HCT116 (cell line): ENCODE data around the gene DPH1. TPM values are rescaled to one million over a fixed set of nuclear protein-coding genes. Genes with fewer than 3 reads are reported as not detected.

Experiments used
- ATAC-seq: fragments of 200-7000 bp; cut with Tn5 transposase; 2 replicates; pipeline ENCODE4 v1.9.1; 2020; ENCODE audit warnings: mild to moderate bottlenecking, moderate library complexity
- Bru-seq: library from RNA; stranded (reverse); fragments of 400-500 nt; gene quantifications from one replicate; lab custom pipeline; 2021; lab: Mats Ljungman, UMichigan
- BruChase-seq, 2 experiments: library from RNA; stranded (reverse); fragments of 400-500 nt; gene quantifications; one replicate each; lab custom pipeline; 2021; lab: Mats Ljungman, UMichigan
- BruUV-seq: library from RNA; stranded (reverse); fragments of 400-500 nt; replicated peaks from 2 replicates; lab custom pipeline; 2021; lab: Mats Ljungman, UMichigan
- CTCF ChIA-PET: fragments of 300-600 bp; sonication (Branson Sonifier 250); formaldehyde crosslinking; loops from one replicate; lab custom pipeline; 2021; ENCODE audit warnings: antibody characterized with exemption; lab: Charles Lee
- POLR2A ChIA-PET: fragments of 300-600, 350-600 bp; sonication (Branson Sonifier 250); formaldehyde crosslinking; loops from one replicate; lab custom pipeline; 2021; ENCODE audit warnings: antibody characterized with exemption; lab: Charles Lee
- RAD21 ChIA-PET, 2 experiments: fragments of 300-600 bp; sonication (Branson Sonifier 250); formaldehyde crosslinking; loops; one replicate each; lab custom pipeline; 2023; ENCODE audit warnings: low total read pairs in 2 of 2; ENCODE audit not compliant: uncharacterized antibody in 2 of 2, unreplicated experiment in 2 of 2, low non-redundant PET in 1 of 2; lab: Charles Lee
- DNase-seq: peaks from one replicate; pipeline ENCODE4 v3.0.0-alpha.2; 2010; ENCODE audit warnings: low read depth, low spot score
- H2AFZ ChIP-seq: fragments of 200-600 bp; shearing (Covaris generic), sonication (generic); 2 replicates; pipeline ENCODE4 v1.6.1; 2017; ENCODE audit warnings: low read depth, mixed run types, mixed read lengths, antibody characterized with exemption, low read length; ENCODE audit not compliant: poor library complexity, severe bottlenecking
- H3K27ac ChIP-seq: 2 replicates; pipeline ENCODE4 v1.5.1; 2012; ENCODE audit warnings: low read depth, low read length
- H3K27me3 ChIP-seq: fragments of 200-600 bp; sonication (generic); 2 replicates; pipeline ENCODE4 v1.6.1; 2016; ENCODE audit warnings: mixed run types, low read length, mixed read lengths; ENCODE audit not compliant: insufficient read depth
- H3K36me3 ChIP-seq, 2 experiments: fragments of 200-500 bp in 1 of 2; fragments of 200-600 bp in 1 of 2; sonication (Bioruptor generic) in 1 of 2; sonication (generic) in 1 of 2; 2 replicates each; pipeline versions ENCODE4 v1.5.1 to v1.6.1; 2014 to 2016; ENCODE audit warnings: low read length in 2 of 2, inconsistent platforms in 1 of 2, mixed read lengths in 1 of 2, mixed run types in 1 of 2; ENCODE audit not compliant: insufficient read depth in 2 of 2, control insufficient read depth in 1 of 2
- H3K4me1 ChIP-seq, 2 experiments: fragments of 200-600 bp in 1 of 2; sonication (generic) in 1 of 2; 2 replicates each; pipeline versions ENCODE4 v1.5.1 to v1.6.1; 2012 to 2017; ENCODE audit warnings: low read length in 2 of 2, inconsistent platforms in 1 of 2, mild to moderate bottlenecking in 1 of 2, mixed read lengths in 1 of 2, mixed run types in 1 of 2, moderate library complexity in 1 of 2; ENCODE audit not compliant: insufficient read depth in 2 of 2, control insufficient read depth in 1 of 2
- H3K4me2 ChIP-seq: fragments of 200-600 bp; sonication (generic); 2 replicates; pipeline ENCODE4 v1.6.1; 2017; ENCODE audit warnings: mixed run types, low read length, mixed read lengths
- H3K4me3 ChIP-seq, 2 experiments: fragments of 200-600 bp in 1 of 2; sonication (generic) in 1 of 2; replicated peaks in 1 of 2; 2 replicates each; pipeline ENCODE4 v1.5.1; 2011 to 2016; ENCODE audit warnings: low read length in 2 of 2, control low read depth in 1 of 2, low read depth in 1 of 2, mild to moderate bottlenecking in 1 of 2, mixed read lengths in 1 of 2, mixed run types in 1 of 2
- H3K79me2 ChIP-seq: fragments of 200-600 bp; sonication (generic); 2 replicates; pipeline ENCODE4 v1.6.1; 2017; ENCODE audit warnings: mild to moderate bottlenecking, mixed run types, low read length, moderate library complexity, mixed read lengths; ENCODE audit not compliant: insufficient read depth
- H3K9ac ChIP-seq: fragments of 200-600 bp; sonication (generic); 2 replicates; pipeline ENCODE4 v1.6.1; 2016; ENCODE audit warnings: low read length, mixed read lengths
- H3K9me2 ChIP-seq: fragments of 200-600 bp; sonication (generic), shearing (Covaris generic); 2 replicates; pipeline ENCODE4 v1.6.1; 2017; ENCODE audit warnings: mixed run types, mild to moderate bottlenecking, moderate library complexity; ENCODE audit not compliant: insufficient read depth
- H3K9me3 ChIP-seq, 2 experiments: fragments of 200-500 bp in 1 of 2; fragments of 200-600 bp in 1 of 2; sonication (Bioruptor generic) in 1 of 2; sonication (generic) in 1 of 2; 2 replicates each; pipeline ENCODE4 v1.6.1; 2014 to 2017; ENCODE audit warnings: low read length in 2 of 2, mixed read lengths in 2 of 2, inconsistent platforms in 1 of 2, low read depth in 1 of 2, mild to moderate bottlenecking in 1 of 2, mixed run types in 1 of 2, moderate library complexity in 1 of 2; ENCODE audit not compliant: control insufficient read depth in 1 of 2, insufficient read depth in 1 of 2
- H4K20me1 ChIP-seq: fragments of 200-600 bp; sonication (generic), shearing (Covaris generic); 2 replicates; pipeline ENCODE4 v1.6.1; 2017; ENCODE audit warnings: mixed run types, mild to moderate bottlenecking, moderate library complexity; ENCODE audit not compliant: insufficient read depth
- EGR1 ChIP-seq: IDR thresholded peaks from 2 replicates; pipeline ENCODE4 v1.6.1; 2012; ENCODE audit warnings: low read depth
- ELF1 ChIP-seq: IDR thresholded peaks from 2 replicates; pipeline ENCODE4 v1.6.1; 2012; ENCODE audit warnings: low read depth, borderline replicate concordance
- EZH2phosphoT487 ChIP-seq: fragments of 200-600 bp; IDR thresholded peaks from 2 replicates; pipeline ENCODE4 v1.6.1; 2018; ENCODE audit warnings: antibody characterized with exemption, borderline replicate concordance
- FOSL1 ChIP-seq: IDR thresholded peaks from 2 replicates; pipeline ENCODE4 v1.6.1; 2012; ENCODE audit warnings: low read depth
- MAX ChIP-seq: IDR thresholded peaks from 2 replicates; pipeline ENCODE4 v1.6.1; 2012
- POLR2A ChIP-seq: IDR thresholded peaks from 2 replicates; pipeline ENCODE4 v1.7.0; 2011; ENCODE audit warnings: borderline replicate concordance; ENCODE audit not compliant: insufficient read depth, insufficient read length; ENCODE audit errors: extremely low read depth
- POLR2AphosphoS5 ChIP-seq: IDR thresholded peaks from 2 replicates; pipeline ENCODE4 v1.6.1; 2011; ENCODE audit warnings: mild to moderate bottlenecking, low read depth, low read length, moderate library complexity
- RAD21 ChIP-seq: IDR thresholded peaks from 2 replicates; pipeline ENCODE4 v1.6.1; 2012; ENCODE audit warnings: low read depth, mild to moderate bottlenecking
- SIN3A ChIP-seq: IDR thresholded peaks from 2 replicates; pipeline ENCODE4 v1.6.1; 2012; ENCODE audit warnings: low read depth
- SRF ChIP-seq: IDR thresholded peaks from 2 replicates; pipeline ENCODE4 v1.6.1; 2012; ENCODE audit warnings: low read depth
- TCF7L2 ChIP-seq: IDR thresholded peaks from 2 replicates; pipeline ENCODE4 v1.7.0; 2011; ENCODE audit warnings: borderline replicate concordance, inconsistent platforms; ENCODE audit not compliant: insufficient read depth, insufficient read length; ENCODE audit errors: extremely low read depth
- ZFX ChIP-seq: fragments of 450-650 bp; IDR thresholded peaks from 2 replicates; pipeline ENCODE4 v1.6.1; 2017
- ZNF274 ChIP-seq: fragments of 200-500 bp; sonication (Bioruptor generic); IDR thresholded peaks from 2 replicates; pipeline ENCODE4 v1.6.1; 2014; ENCODE audit warnings: mild to moderate bottlenecking, low read depth, low read length, inconsistent platforms
- intact Hi-C: fragments of 100-400 bp; cut with micrococcal nuclease; formaldehyde crosslinking; loops from 2 replicates; pipeline ENCODE4 v1.10.0; 2022
- long read RNA-seq: library from polyadenylated mRNA; unstranded; transcript quantifications from one replicate; pipeline ENCODE4 v2.0.0, GENCODE V29; 2021; ENCODE audit not compliant: unreplicated experiment
- polyA plus RNA-seq: library from polyadenylated mRNA; unstranded; fragments of >200 nt; gene quantifications from 2 replicates; pipeline ENCODE4 v1.2.1, GENCODE V29; 2012; ENCODE audit warnings: missing spikeins
- total RNA-seq: library from RNA; stranded (reverse); gene quantifications from one replicate; pipeline ENCODE4 v1.2.1, GENCODE V29; 2021; ENCODE audit not compliant: unreplicated experiment
- TF ChIP-seq, protein P1 (sequence below), 3 experiments: fragments of 200-600 bp in 1 of 3; sonication (generic) in 1 of 3; IDR thresholded peaks in 2 of 3; conservative IDR thresholded peaks in 1 of 3; 2 replicates each; pipeline ENCODE4 v1.5.1; 2012 to 2017; ENCODE audit warnings: low read depth in 2 of 3, low read length in 2 of 3, antibody characterized with exemption in 1 of 3, borderline replicate concordance in 1 of 3, control low read depth in 1 of 3, mild to moderate bottlenecking in 1 of 3, mixed read lengths in 1 of 3, mixed run types in 1 of 3, moderate library complexity in 1 of 3; ENCODE audit not compliant: insufficient read depth in 1 of 3
- TF ChIP-seq, protein P2 (sequence below): IDR thresholded peaks from 2 replicates; pipeline ENCODE4 v1.6.1; 2012; ENCODE audit warnings: low read depth

DPH1 gene
- total RNA-seq (47.2 TPM), Bru-seq, nascent RNA (percentile 66 among the genes with signal in this experiment), BruChase-seq, experiment 1, labeled RNA remaining after a 6-hour chase (percentile 72 among the genes with signal in this experiment), BruChase-seq, experiment 2, labeled RNA remaining after a 2-hour chase (percentile 72 among the genes with signal in this experiment)
- polyA plus RNA-seq: 32.3 and 37.2 TPM in 2 replicates
- long read RNA-seq, transcript DPH1-201 (13 exons, 2,221 nt): major isoform, 7 of 30 reads
- long read RNA-seq, partial matches to known transcripts: 9 of 30 reads
- long read RNA-seq, other reads (novel, unspliced or antisense): 9 of 30 reads

GRCh38 chr17:2029911-2030778 is at the start of gene DPH1:
Gene DPH1, plus strand, starts transcription at chr17:2030153. Its CDS starts 17 bp downstream, at chr17:2030170.
- ATAC-seq (peak; percentile 87), DNase-seq (peak; percentile 85)
- peak within 1 kb of the TSS; percentile 100 for H3K4me3 ChIP-seq
- H3K27me3 ChIP-seq: no peaks in the 10 kb centered on the region
- H3K9ac ChIP-seq: peak within 1 kb of the TSS; percentile 89
- H3K4me1 ChIP-seq: peaks cover 16 to 23% of the 10 kb centered on the region in 2 experiments; a peak in 3 of 4 replicates
- H3K27ac ChIP-seq: peak within 1 kb of the TSS; percentile 58
- ChIA-PET CTCF (interaction anchor here (0.8 kb wide), 1 partner anchor 121 kb away, joined by 3 read pairs; no protein-coding TSS in a partner anchor), RAD21 (no interaction called here), POLR2A (interaction anchor here (1.3 kb wide), 1 partner anchor 11 kb away, joined by 4 read pairs; the partner anchor contains the start of gene OVCA2)
- peak within 1 kb of the TSS; percentile 79 for H3K4me2 ChIP-seq
- peaks cover 9% of the 10 kb centered on the region; the same call in 1 of the 2 replicates for H3K79me2 ChIP-seq
- H3K36me3 ChIP-seq: no peaks in the 10 kb centered on the region; a peak in 1 of 4 replicates
- peak within 1 kb of the TSS; percentile 86 for H2AFZ ChIP-seq
- H4K20me1 ChIP-seq: no peaks in the 10 kb centered on the region
- no peaks in the 10 kb centered on the region for H3K9me3 ChIP-seq
- BruUV-seq: no TSS peak
- no peaks in the 10 kb centered on the region for H3K9me2 ChIP-seq
- intact Hi-C loops: loop anchor here (1.0 to 2.0 kb wide), 2 partner anchors 11 to 121 kb away; no protein-coding TSS in a partner anchor
- TF ChIP-seq FOSL1: no peak
- peak; percentile 71 for TF ChIP-seq RAD21
- peak; percentile 33 for TF ChIP-seq TCF7L2
- no peak for TF ChIP-seq ELF1
- TF ChIP-seq MAX: peak; percentile 98
- TF ChIP-seq, protein P1, sequence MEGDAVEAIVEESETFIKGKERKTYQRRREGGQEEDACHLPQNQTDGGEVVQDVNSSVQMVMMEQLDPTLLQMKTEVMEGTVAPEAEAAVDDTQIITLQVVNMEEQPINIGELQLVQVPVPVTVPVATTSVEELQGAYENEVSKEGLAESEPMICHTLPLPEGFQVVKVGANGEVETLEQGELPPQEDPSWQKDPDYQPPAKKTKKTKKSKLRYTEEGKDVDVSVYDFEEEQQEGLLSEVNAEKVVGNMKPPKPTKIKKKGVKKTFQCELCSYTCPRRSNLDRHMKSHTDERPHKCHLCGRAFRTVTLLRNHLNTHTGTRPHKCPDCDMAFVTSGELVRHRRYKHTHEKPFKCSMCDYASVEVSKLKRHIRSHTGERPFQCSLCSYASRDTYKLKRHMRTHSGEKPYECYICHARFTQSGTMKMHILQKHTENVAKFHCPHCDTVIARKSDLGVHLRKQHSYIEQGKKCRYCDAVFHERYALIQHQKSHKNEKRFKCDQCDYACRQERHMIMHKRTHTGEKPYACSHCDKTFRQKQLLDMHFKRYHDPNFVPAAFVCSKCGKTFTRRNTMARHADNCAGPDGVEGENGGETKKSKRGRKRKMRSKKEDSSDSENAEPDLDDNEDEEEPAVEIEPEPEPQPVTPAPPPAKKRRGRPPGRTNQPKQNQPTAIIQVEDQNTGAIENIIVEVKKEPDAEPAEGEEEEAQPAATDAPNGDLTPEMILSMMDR (IDR thresholded peaks at IDR 0.05 in 2 of 3, conservative IDR thresholded peaks at IDR 0.05 in 1 of 3; ENCODE audit: borderline replicate concordance in 1 of 3, insufficient read depth in 1 of 3, low read depth in 2 of 3, low read length in 2 of 3): no peak
- no peak for TF ChIP-seq ZNF274
- no peak for TF ChIP-seq EZH2phosphoT487
- TF ChIP-seq POLR2A: peak; percentile 54
- peak; percentile 98; the same call in 1 of the 2 replicates for TF ChIP-seq SIN3A
- peak; percentile 74 for TF ChIP-seq POLR2AphosphoS5
- peak; percentile 55; the same call in 1 of the 2 replicates for TF ChIP-seq ZFX
- TF ChIP-seq EGR1: peak; percentile 98
- TF ChIP-seq, protein P2, sequence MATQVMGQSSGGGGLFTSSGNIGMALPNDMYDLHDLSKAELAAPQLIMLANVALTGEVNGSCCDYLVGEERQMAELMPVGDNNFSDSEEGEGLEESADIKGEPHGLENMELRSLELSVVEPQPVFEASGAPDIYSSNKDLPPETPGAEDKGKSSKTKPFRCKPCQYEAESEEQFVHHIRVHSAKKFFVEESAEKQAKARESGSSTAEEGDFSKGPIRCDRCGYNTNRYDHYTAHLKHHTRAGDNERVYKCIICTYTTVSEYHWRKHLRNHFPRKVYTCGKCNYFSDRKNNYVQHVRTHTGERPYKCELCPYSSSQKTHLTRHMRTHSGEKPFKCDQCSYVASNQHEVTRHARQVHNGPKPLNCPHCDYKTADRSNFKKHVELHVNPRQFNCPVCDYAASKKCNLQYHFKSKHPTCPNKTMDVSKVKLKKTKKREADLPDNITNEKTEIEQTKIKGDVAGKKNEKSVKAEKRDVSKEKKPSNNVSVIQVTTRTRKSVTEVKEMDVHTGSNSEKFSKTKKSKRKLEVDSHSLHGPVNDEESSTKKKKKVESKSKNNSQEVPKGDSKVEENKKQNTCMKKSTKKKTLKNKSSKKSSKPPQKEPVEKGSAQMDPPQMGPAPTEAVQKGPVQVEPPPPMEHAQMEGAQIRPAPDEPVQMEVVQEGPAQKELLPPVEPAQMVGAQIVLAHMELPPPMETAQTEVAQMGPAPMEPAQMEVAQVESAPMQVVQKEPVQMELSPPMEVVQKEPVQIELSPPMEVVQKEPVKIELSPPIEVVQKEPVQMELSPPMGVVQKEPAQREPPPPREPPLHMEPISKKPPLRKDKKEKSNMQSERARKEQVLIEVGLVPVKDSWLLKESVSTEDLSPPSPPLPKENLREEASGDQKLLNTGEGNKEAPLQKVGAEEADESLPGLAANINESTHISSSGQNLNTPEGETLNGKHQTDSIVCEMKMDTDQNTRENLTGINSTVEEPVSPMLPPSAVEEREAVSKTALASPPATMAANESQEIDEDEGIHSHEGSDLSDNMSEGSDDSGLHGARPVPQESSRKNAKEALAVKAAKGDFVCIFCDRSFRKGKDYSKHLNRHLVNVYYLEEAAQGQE: no peak
- peak; percentile 98 for TF ChIP-seq SRF
